ENCODE results near the gene PFDN4.

PFDN4 gene

DNA sequence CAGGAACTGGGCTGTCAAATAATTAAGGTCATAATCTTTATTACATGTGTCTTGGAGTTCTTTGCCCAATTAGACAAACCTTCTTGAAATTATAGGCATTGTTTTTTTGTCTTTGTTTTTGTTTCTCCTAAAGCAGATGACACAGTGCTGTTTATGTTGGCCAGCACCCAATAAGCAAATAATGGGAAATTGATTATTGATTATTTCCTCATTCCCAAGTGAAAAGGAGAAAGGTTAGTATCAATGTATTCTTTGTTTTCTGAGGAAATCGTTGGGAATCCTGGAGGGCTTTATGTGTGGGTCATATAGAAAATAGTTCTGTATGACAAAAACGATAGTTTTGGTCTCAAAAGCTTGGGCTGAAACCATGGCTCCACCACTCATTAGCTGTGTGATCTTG, 29.6 kb upstream of the PFDN4 start:
- no peaks in the 10 kb centered on the region for H3K4me1 ChIP-seq (ENCODE audit: control insufficient read depth, low read depth, low read length)
- no peak overlapping the region for H3K4ac ChIP-seq (ENCODE audit: low read depth, low read length)
- no peak overlapping the region for H3K23ac ChIP-seq (ENCODE audit: low read length)
- H4K8ac ChIP-seq (ENCODE audit: low read depth, low read length), result no peak overlapping the region
- no peaks in the 10 kb centered on the region for H3K36me3 ChIP-seq (ENCODE audit: control insufficient read depth, insufficient read depth, low read length)
- no peak overlapping the region for H2BK120ac ChIP-seq (ENCODE audit: low read depth, low read length)
- H2BK15ac ChIP-seq (replicated peaks; ENCODE audit: low read depth), result no peak overlapping the region
- H3K27me3 ChIP-seq (ENCODE audit: insufficient read depth, low read length, poor library complexity), result peaks cover 9% of the 10 kb centered on the region
- H3K79me1 ChIP-seq (ENCODE audit: low read length), result no peaks in the 10 kb centered on the region
- H3K4me2 ChIP-seq (ENCODE audit: low read length), result no peak overlapping the region
- H3K18ac ChIP-seq (ENCODE audit: low read length), result no peak overlapping the region
- no peak overlapping the region for H3K9ac ChIP-seq (ENCODE audit: low read length)
- no peak overlapping the region for H4K5ac ChIP-seq (ENCODE audit: low read length)
- no peak overlapping the region for H3K56ac ChIP-seq (ENCODE audit: low read length)
- WGBS (ENCODE audit: extremely low coverage, insufficient coverage, low lambda C conversion rate), result no CpG with 5 or more reads among the region's 2 CpGs
- H3K4me3 ChIP-seq (ENCODE audit: low read length), result no peak overlapping the region
- no peak overlapping the region for H2BK5ac ChIP-seq (ENCODE audit: low read length)
- no peak overlapping the region for H3K27ac ChIP-seq (ENCODE audit: low read depth, low read length)
- no peak for DNase-seq
- no peak overlapping the region for H2AK5ac ChIP-seq (ENCODE audit: low read length)
- H3K79me2 ChIP-seq (ENCODE audit: control insufficient read depth, insufficient read depth, low read length), result no peaks in the 10 kb centered on the region

DNA sequence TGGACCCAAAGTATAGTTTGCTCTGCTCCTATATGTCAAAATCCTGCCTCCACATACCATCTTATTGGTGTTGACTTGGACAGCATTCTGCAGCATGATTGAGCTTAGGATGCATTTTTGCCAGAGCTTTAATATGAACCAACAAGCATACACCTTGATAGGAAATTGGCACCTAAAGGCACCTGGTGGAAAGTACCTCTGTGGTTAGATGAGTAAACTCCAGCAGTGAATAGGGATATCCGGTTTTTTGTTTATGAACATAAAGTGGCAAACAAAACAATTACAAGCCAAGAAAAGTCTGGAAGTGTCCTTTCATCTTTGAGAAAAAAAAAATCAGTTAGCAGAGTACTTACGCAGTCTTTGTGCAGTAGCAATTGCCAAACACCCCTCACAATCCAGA, 27.9 kb upstream of the PFDN4 start:
- Histone ChIP-seq H4K8ac (ENCODE audit: low read depth, low read length) (no peak overlapping the region), H3K27me3 (ENCODE audit: insufficient read depth, low read length, poor library complexity) (no peaks in the 10 kb centered on the region), H3K9ac (ENCODE audit: low read length) (no peak overlapping the region), H2BK120ac (ENCODE audit: low read depth, low read length) (no peak overlapping the region), H3K4me2 (ENCODE audit: low read length) (no peak overlapping the region), H3K18ac (ENCODE audit: low read length) (no peak overlapping the region), H2AK5ac (ENCODE audit: low read length) (no peak overlapping the region), H2BK15ac (replicated peaks; ENCODE audit: low read depth) (no peak overlapping the region), H2BK5ac (ENCODE audit: low read length) (no peak overlapping the region), H3K23ac (ENCODE audit: low read length) (no peak overlapping the region), H3K4me3 (ENCODE audit: low read length) (no peak overlapping the region), H4K5ac (ENCODE audit: low read length) (no peak overlapping the region), H3K79me2 (ENCODE audit: control insufficient read depth, insufficient read depth, low read length) (no peaks in the 10 kb centered on the region), H3K56ac (ENCODE audit: low read length) (no peak overlapping the region), H3K4me1 (ENCODE audit: control insufficient read depth, low read depth, low read length) (no peaks in the 10 kb centered on the region), H3K4ac (ENCODE audit: low read depth, low read length) (no peak overlapping the region), H3K36me3 (ENCODE audit: control insufficient read depth, insufficient read depth, low read length) (no peaks in the 10 kb centered on the region), H3K27ac (ENCODE audit: low read depth, low read length) (no peak overlapping the region), H3K79me1 (ENCODE audit: low read length) (no peaks in the 10 kb centered on the region)
- no peak for DNase-seq
- WGBS (ENCODE audit: extremely low coverage, insufficient coverage, low lambda C conversion rate), result no CpG with 5 or more reads among the region's 2 CpGs

GRCh38 chr20:54180931-54181330, 27.0 kb upstream of the PFDN4 start:
- Histone ChIP-seq H3K4me2 (ENCODE audit: low read length) (no peak overlapping the region), H3K9ac (ENCODE audit: low read length) (no peak overlapping the region), H3K27ac (ENCODE audit: low read depth, low read length) (no peak overlapping the region), H4K8ac (ENCODE audit: low read depth, low read length) (no peak overlapping the region), H2AK5ac (ENCODE audit: low read length) (no peak overlapping the region), H3K4me3 (ENCODE audit: low read length) (no peak overlapping the region), H3K27me3 (ENCODE audit: insufficient read depth, low read length, poor library complexity) (no peaks in the 10 kb centered on the region), H3K23ac (ENCODE audit: low read length) (no peak overlapping the region), H4K5ac (ENCODE audit: low read length) (no peak overlapping the region), H3K18ac (ENCODE audit: low read length) (no peak overlapping the region), H3K4me1 (ENCODE audit: control insufficient read depth, low read depth, low read length) (no peaks in the 10 kb centered on the region), H2BK15ac (replicated peaks; ENCODE audit: low read depth) (no peak overlapping the region), H2BK120ac (ENCODE audit: low read depth, low read length) (no peak overlapping the region), H3K56ac (ENCODE audit: low read length) (no peak overlapping the region), H2BK5ac (ENCODE audit: low read length) (no peak overlapping the region), H3K79me2 (ENCODE audit: control insufficient read depth, insufficient read depth, low read length) (no peaks in the 10 kb centered on the region), H3K79me1 (ENCODE audit: low read length) (no peaks in the 10 kb centered on the region), H3K36me3 (ENCODE audit: control insufficient read depth, insufficient read depth, low read length) (no peaks in the 10 kb centered on the region), H3K4ac (ENCODE audit: low read depth, low read length) (no peak overlapping the region)
- no CpG with 5 or more reads among the region's 1 CpG for WGBS (ENCODE audit: extremely low coverage, insufficient coverage, low lambda C conversion rate)
- DNase-seq, result no peak

GRCh38 chr20:54184071-54184470, 23.8 kb upstream of the PFDN4 start:
- no peaks in the 10 kb centered on the region for H3K27me3 ChIP-seq (ENCODE audit: insufficient read depth, low read length, poor library complexity)
- no peak overlapping the region for H2AK5ac ChIP-seq (ENCODE audit: low read length)
- no peaks in the 10 kb centered on the region for H3K4me1 ChIP-seq (ENCODE audit: control insufficient read depth, low read depth, low read length)
- H3K23ac ChIP-seq (ENCODE audit: low read length), result no peak overlapping the region
- no peak overlapping the region for H3K4me2 ChIP-seq (ENCODE audit: low read length)
- no peak overlapping the region for H4K5ac ChIP-seq (ENCODE audit: low read length)
- H3K79me2 ChIP-seq (ENCODE audit: control insufficient read depth, insufficient read depth, low read length), result no peaks in the 10 kb centered on the region
- H3K27ac ChIP-seq (ENCODE audit: low read depth, low read length), result no peak overlapping the region
- DNase-seq, result no peak
- no peaks in the 10 kb centered on the region for H3K36me3 ChIP-seq (ENCODE audit: control insufficient read depth, insufficient read depth, low read length)
- H3K9ac ChIP-seq (ENCODE audit: low read length), result no peak overlapping the region
- no peak overlapping the region for H2BK15ac ChIP-seq (replicated peaks; ENCODE audit: low read depth)
- no peak overlapping the region for H3K4me3 ChIP-seq (ENCODE audit: low read length)
- WGBS (ENCODE audit: extremely low coverage, insufficient coverage, low lambda C conversion rate), result no CpG with 5 or more reads among the region's 3 CpGs
- no peak overlapping the region for H2BK5ac ChIP-seq (ENCODE audit: low read length)
- H4K8ac ChIP-seq (ENCODE audit: low read depth, low read length), result no peak overlapping the region
- H3K4ac ChIP-seq (ENCODE audit: low read depth, low read length), result no peak overlapping the region
- H2BK120ac ChIP-seq (ENCODE audit: low read depth, low read length), result no peak overlapping the region
- H3K56ac ChIP-seq (ENCODE audit: low read length), result no peak overlapping the region
- no peak overlapping the region for H3K18ac ChIP-seq (ENCODE audit: low read length)
- H3K79me1 ChIP-seq (ENCODE audit: low read length), result no peaks in the 10 kb centered on the region

GRCh38 chr20:54184904-54185626, 22.8 kb upstream of the PFDN4 start:
- Histone ChIP-seq H4K5ac (ENCODE audit: low read length) (no peak overlapping the region), H4K8ac (ENCODE audit: low read depth, low read length) (no peak overlapping the region), H3K9ac (ENCODE audit: low read length) (no peak overlapping the region), H3K79me1 (ENCODE audit: low read length) (no peaks in the 10 kb centered on the region), H2AK5ac (ENCODE audit: low read length) (no peak overlapping the region), H3K27ac (ENCODE audit: low read depth, low read length) (no peak overlapping the region), H3K4me3 (ENCODE audit: low read length) (no peak overlapping the region), H3K4me2 (ENCODE audit: low read length) (no peak overlapping the region), H3K23ac (ENCODE audit: low read length) (no peak overlapping the region), H2BK120ac (ENCODE audit: low read depth, low read length) (no peak overlapping the region), H3K27me3 (ENCODE audit: insufficient read depth, low read length, poor library complexity) (no peaks in the 10 kb centered on the region), H3K4me1 (ENCODE audit: control insufficient read depth, low read depth, low read length) (no peaks in the 10 kb centered on the region), H2BK5ac (ENCODE audit: low read length) (no peak overlapping the region), H3K18ac (ENCODE audit: low read length) (no peak overlapping the region), H3K36me3 (ENCODE audit: control insufficient read depth, insufficient read depth, low read length) (no peaks in the 10 kb centered on the region), H3K79me2 (ENCODE audit: control insufficient read depth, insufficient read depth, low read length) (no peaks in the 10 kb centered on the region), H3K56ac (ENCODE audit: low read length) (no peak overlapping the region), H2BK15ac (replicated peaks; ENCODE audit: low read depth) (no peak overlapping the region), H3K4ac (ENCODE audit: low read depth, low read length) (no peak overlapping the region)
- WGBS (ENCODE audit: extremely low coverage, insufficient coverage, low lambda C conversion rate), result no CpG with 5 or more reads among the region's 10 CpGs
- no peak for DNase-seq

Data from mesendoderm (in vitro differentiated cells).